Measurements from ENCODE around the gene KIF11.
A peak's percentile ranks its signal among the peaks of the same experiment; 100 is the strongest.
"Not testable (repeated sequence)": the region's sequence is repeated elsewhere in the genome, so short reads cannot be mapped to it uniquely, and the experiment has no call there.

KIF11 gene

GRCh38 chr10:92590623-92591549 is 2.0 kb upstream of the KIF11 start:
- DNase-seq (ENCODE audit: low read depth in 3 of 3), result no peak

GRCh38 chr10:92591550-92592022 is 1.3 kb upstream of the KIF11 start:
- peak; percentile 64 to 79 (median 77) for DNase-seq (ENCODE audit: low read depth in 3 of 3)

- no peak for DNase-seq (ENCODE audit: low read depth in 3 of 3)
These were observed 974 bp downstream of the KIF11 start for GRCh38 chr10:92593619-92594588.

- no peak for DNase-seq (ENCODE audit: low read depth in 3 of 3)
These were observed 2.6 kb downstream of the KIF11 start for GRCh38 chr10:92595505-92595904.

- no peak for DNase-seq (ENCODE audit: low read depth in 3 of 3)
These were observed 5.4 kb downstream of the KIF11 start for GRCh38 chr10:92598321-92598720.

GRCh38 chr10:92604841-92605240 is 11.9 kb downstream of the KIF11 start:
- no peak for DNase-seq (ENCODE audit: low read depth in 3 of 3)

GRCh38 chr10:92615515-92615914 is 22.6 kb downstream of the KIF11 start:
- DNase-seq (ENCODE audit: low read depth in 3 of 3), result no peak

GRCh38 chr10:92619368-92619767 is 26.4 kb downstream of the KIF11 start:
- no peak for DNase-seq (ENCODE audit: low read depth in 3 of 3)

- no peak for DNase-seq (ENCODE audit: low read depth in 3 of 3)
These were observed 35.0 kb downstream of the KIF11 start for GRCh38 chr10:92627845-92628480.

- no peak for DNase-seq (ENCODE audit: low read depth in 3 of 3)
These were observed 37.0 kb downstream of the KIF11 start for GRCh38 chr10:92629945-92630344.

GRCh38 chr10:92638037-92638436 is 45.1 kb downstream of the KIF11 start:
- no peak for DNase-seq (ENCODE audit: low read depth in 3 of 3)

GRCh38 chr10:92640107-92640506 is 47.2 kb downstream of the KIF11 start:
- no peak for DNase-seq (ENCODE audit: low read depth in 3 of 3)

GRCh38 chr10:92641492-92641891 is 48.6 kb downstream of the KIF11 start:
- DNase-seq (ENCODE audit: low read depth in 3 of 3), result no peak

GRCh38 chr10:92644921-92645320 is 52.0 kb downstream of the KIF11 start:
- no peak for DNase-seq (ENCODE audit: low read depth in 3 of 3)

- DNase-seq (ENCODE audit: low read depth in 3 of 3), result not testable (repeated sequence)
These were observed 57.9 kb downstream of the KIF11 start for GRCh38 chr10:92650864-92651263.

- DNase-seq (ENCODE audit: low read depth in 3 of 3), result no peak
These were observed 62.5 kb downstream of the KIF11 start for GRCh38 chr10:92655426-92655825.

GRCh38 chr10:92656266-92656961 is 63.5 kb downstream of the KIF11 start:
- DNase-seq (ENCODE audit: low read depth in 3 of 3), result no peak

- DNase-seq (ENCODE audit: low read depth in 3 of 3), result no peak
These were observed 64.1 kb downstream of the KIF11 start for GRCh38 chr10:92657024-92657423.

GRCh38 chr10:92662848-92663247 is 69.9 kb downstream of the KIF11 start:
- DNase-seq (ENCODE audit: low read depth in 3 of 3), result no peak

- DNase-seq (ENCODE audit: low read depth in 3 of 3), result no peak
These were observed 71.4 kb downstream of the KIF11 start for GRCh38 chr10:92664322-92664721.

- no peak for DNase-seq (ENCODE audit: low read depth in 3 of 3)
These were observed 74.1 kb downstream of the KIF11 start for GRCh38 chr10:92667078-92667477.

Data from stimulated activated CD4-positive, alpha-beta T cell treated with anti-CD3 and anti-CD28 coated beads, TNF-alpha, amount 100 ng/mL, for 4 hours (primary cell).